Measurements from ENCODE around the gene AP4S1.
"Not testable (repeated sequence)": the region's sequence is repeated elsewhere in the genome, so short reads cannot be mapped to it uniquely, and the experiment has no call there.

The AP4S1 gene

DNA sequence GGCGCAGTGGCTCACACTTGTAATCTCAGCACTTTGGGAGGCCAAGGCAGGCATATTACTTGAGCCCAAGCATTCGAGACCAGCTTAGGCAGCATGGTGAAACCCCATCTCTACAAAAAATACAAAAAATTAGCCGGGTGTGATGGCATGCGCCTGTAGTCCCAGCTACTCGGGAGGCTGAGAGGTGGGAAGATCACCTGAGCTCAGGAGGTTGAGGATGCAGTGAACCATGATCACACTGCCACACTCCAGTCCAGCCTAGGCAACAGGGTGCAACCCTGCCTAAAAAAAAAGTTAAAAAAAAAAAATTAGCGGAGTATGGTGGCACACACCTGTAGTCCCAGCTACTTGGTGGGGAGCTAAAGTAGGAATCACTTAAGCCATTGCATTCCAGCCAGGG is 21.4 kb upstream of the AP4S1 start:
- not testable (repeated sequence) for H3K4me3 ChIP-seq (ENCODE audit: low read depth in 1 of 2, low read length in 2 of 2); H3K27me3 ChIP-seq (ENCODE audit: control insufficient read depth in 1 of 2, insufficient read depth in 2 of 2, low read length in 2 of 2); H3K4me1 ChIP-seq (ENCODE audit: control insufficient read depth in 1 of 2, insufficient read depth in 2 of 2, low read length in 2 of 2); H3K9ac ChIP-seq (ENCODE audit: low read depth in 1 of 2, low read length in 2 of 2); H3K36me3 ChIP-seq (ENCODE audit: control insufficient read depth in 1 of 2, insufficient read depth in 2 of 2, low read length in 2 of 2); H3K27ac ChIP-seq (ENCODE audit: low read depth, low read length); H3K9me3 ChIP-seq (ENCODE audit: control insufficient read depth in 1 of 2, low read length in 2 of 2)

DNA sequence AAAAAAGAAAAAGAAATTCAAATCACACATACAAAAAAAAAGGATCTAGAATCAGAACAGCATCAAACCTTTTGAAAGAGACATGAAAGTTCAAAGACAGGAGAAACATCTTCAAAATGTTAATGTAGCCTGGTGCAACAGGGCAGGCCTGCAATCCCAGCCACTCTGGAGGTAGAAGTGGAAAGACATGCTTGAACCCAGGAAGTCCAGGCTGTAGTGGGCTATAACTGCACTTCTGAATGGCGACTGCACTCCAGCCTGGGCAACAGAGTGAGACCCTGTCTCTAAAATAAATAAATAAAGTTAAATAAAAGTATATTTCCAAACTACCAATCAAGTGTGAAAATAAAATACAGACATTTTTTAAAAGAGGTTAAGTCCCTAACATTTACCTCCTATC is 18.7 kb upstream of the AP4S1 start:
- Histone ChIP-seq H3K27me3 (ENCODE audit: control insufficient read depth in 1 of 2, insufficient read depth in 2 of 2, low read length in 2 of 2) (no peaks in the 10 kb centered on the region), H3K9me3 (ENCODE audit: control insufficient read depth in 1 of 2, low read length in 2 of 2) (no peaks in the 10 kb centered on the region), H3K4me3 (ENCODE audit: low read depth in 1 of 2, low read length in 2 of 2) (no peak overlapping the region), H3K4me1 (ENCODE audit: control insufficient read depth in 1 of 2, insufficient read depth in 2 of 2, low read length in 2 of 2) (no peaks in the 10 kb centered on the region), H3K27ac (ENCODE audit: low read depth, low read length) (no peak overlapping the region), H3K9ac (ENCODE audit: low read depth in 1 of 2, low read length in 2 of 2) (no peak overlapping the region), H3K36me3 (ENCODE audit: control insufficient read depth in 1 of 2, insufficient read depth in 2 of 2, low read length in 2 of 2) (peaks cover 0 to 12% of the 10 kb centered on the region in 2 donors)

DNA sequence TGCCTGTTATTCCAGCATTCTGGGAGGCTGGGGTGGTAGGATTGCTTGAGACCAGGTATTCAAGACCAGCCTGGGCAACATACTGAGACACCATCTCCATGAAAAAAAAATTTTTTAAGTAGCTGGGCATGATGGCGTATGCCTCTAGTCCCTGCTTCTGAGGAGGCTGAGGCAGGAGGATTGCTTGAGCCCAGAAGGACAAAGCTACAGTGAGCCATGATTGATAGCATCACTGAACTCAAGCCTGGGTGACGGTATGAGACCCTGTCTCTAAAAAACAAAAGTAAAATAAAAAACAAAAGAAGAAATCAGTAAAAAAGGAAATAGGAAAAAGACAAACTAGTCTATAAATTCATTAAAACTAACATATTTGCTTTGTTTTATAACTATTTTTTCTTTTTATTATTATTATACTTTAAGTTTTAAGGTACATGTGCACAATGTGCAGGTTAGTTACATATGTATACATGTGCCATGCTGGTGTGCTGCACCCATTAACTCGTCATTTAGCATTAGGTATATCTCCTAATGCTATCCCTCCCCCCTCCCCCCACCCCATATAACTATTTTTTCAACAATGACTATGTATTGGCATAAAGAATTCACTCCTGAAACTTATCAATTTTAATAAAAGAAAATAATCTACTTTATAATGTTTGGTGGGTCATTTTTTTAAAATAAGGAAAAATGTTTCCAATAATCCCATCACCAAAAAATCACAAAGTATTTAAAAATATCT is 15.4 kb upstream of the AP4S1 start:
- Histone ChIP-seq H3K9ac (ENCODE audit: low read depth in 1 of 2, low read length in 2 of 2) (no peak overlapping the region), H3K4me3 (ENCODE audit: low read depth in 1 of 2, low read length in 2 of 2) (no peak overlapping the region), H3K27me3 (ENCODE audit: control insufficient read depth in 1 of 2, insufficient read depth in 2 of 2, low read length in 2 of 2) (no peaks in the 10 kb centered on the region), H3K36me3 (ENCODE audit: control insufficient read depth in 1 of 2, insufficient read depth in 2 of 2, low read length in 2 of 2) (peaks cover 0 to 14% of the 10 kb centered on the region in 2 donors), H3K4me1 (ENCODE audit: control insufficient read depth in 1 of 2, insufficient read depth in 2 of 2, low read length in 2 of 2) (no peaks in the 10 kb centered on the region), H3K27ac (ENCODE audit: low read depth, low read length) (no peak overlapping the region), H3K9me3 (ENCODE audit: control insufficient read depth in 1 of 2, low read length in 2 of 2) (no peaks in the 10 kb centered on the region)

GRCh38 chr14:31010935-31011334 is 14.5 kb upstream of the AP4S1 start:
- Histone ChIP-seq H3K4me1 (ENCODE audit: control insufficient read depth in 1 of 2, insufficient read depth in 2 of 2, low read length in 2 of 2) (no peaks in the 10 kb centered on the region), H3K27me3 (ENCODE audit: control insufficient read depth in 1 of 2, insufficient read depth in 2 of 2, low read length in 2 of 2) (no peaks in the 10 kb centered on the region), H3K9ac (ENCODE audit: low read depth in 1 of 2, low read length in 2 of 2) (no peak overlapping the region), H3K27ac (ENCODE audit: low read depth, low read length) (no peak overlapping the region), H3K9me3 (ENCODE audit: control insufficient read depth in 1 of 2, low read length in 2 of 2) (no peaks in the 10 kb centered on the region), H3K4me3 (ENCODE audit: low read depth in 1 of 2, low read length in 2 of 2) (no peak overlapping the region), H3K36me3 (ENCODE audit: control insufficient read depth in 1 of 2, insufficient read depth in 2 of 2, low read length in 2 of 2) (peaks cover 0 to 12% of the 10 kb centered on the region in 2 donors)

GRCh38 chr14:31013841-31014240 is 11.6 kb upstream of the AP4S1 start:
- Histone ChIP-seq H3K9ac (ENCODE audit: low read depth in 1 of 2, low read length in 2 of 2) (no peak overlapping the region), H3K9me3 (ENCODE audit: control insufficient read depth in 1 of 2, low read length in 2 of 2) (no peaks in the 10 kb centered on the region), H3K27ac (ENCODE audit: low read depth, low read length) (no peak overlapping the region), H3K4me3 (ENCODE audit: low read depth in 1 of 2, low read length in 2 of 2) (no peak overlapping the region), H3K27me3 (ENCODE audit: control insufficient read depth in 1 of 2, insufficient read depth in 2 of 2, low read length in 2 of 2) (no peaks in the 10 kb centered on the region), H3K36me3 (ENCODE audit: control insufficient read depth in 1 of 2, insufficient read depth in 2 of 2, low read length in 2 of 2) (peaks cover 0 to 14% of the 10 kb centered on the region in 2 donors), H3K4me1 (ENCODE audit: control insufficient read depth in 1 of 2, insufficient read depth in 2 of 2, low read length in 2 of 2) (no peaks in the 10 kb centered on the region)

- Histone ChIP-seq H3K36me3 (ENCODE audit: control insufficient read depth in 1 of 2, insufficient read depth in 2 of 2, low read length in 2 of 2) (peaks cover 0 to 13% of the 10 kb centered on the region in 2 donors), H3K4me1 (ENCODE audit: control insufficient read depth in 1 of 2, insufficient read depth in 2 of 2, low read length in 2 of 2) (no peaks in the 10 kb centered on the region), H3K9me3 (ENCODE audit: control insufficient read depth in 1 of 2, low read length in 2 of 2) (no peaks in the 10 kb centered on the region)
Measured at GRCh38 chr14:31018057-31018645, 7.3 kb upstream of the AP4S1 start.

GRCh38 chr14:31020834-31021575 is 4.4 kb upstream of the AP4S1 start:
- Histone ChIP-seq H3K9me3 (ENCODE audit: control insufficient read depth in 1 of 2, low read length in 2 of 2) (no peaks in the 10 kb centered on the region), H3K4me3 (ENCODE audit: low read depth in 1 of 2, low read length in 2 of 2) (no peak overlapping the region), H3K27ac (ENCODE audit: low read depth, low read length) (no peak overlapping the region), H3K36me3 (ENCODE audit: control insufficient read depth in 1 of 2, insufficient read depth in 2 of 2, low read length in 2 of 2) (peaks cover 0 to 13% of the 10 kb centered on the region in 2 donors), H3K9ac (ENCODE audit: low read depth in 1 of 2, low read length in 2 of 2) (no peak overlapping the region), H3K4me1 (ENCODE audit: control insufficient read depth in 1 of 2, insufficient read depth in 2 of 2, low read length in 2 of 2) (peaks cover 10 to 17% of the 10 kb centered on the region in 2 donors), H3K27me3 (ENCODE audit: control insufficient read depth in 1 of 2, insufficient read depth in 2 of 2, low read length in 2 of 2) (no peaks in the 10 kb centered on the region)

More at GRCh38 chr14:31018057-31018645, 7.3 kb upstream of the AP4S1 start:
- Histone ChIP-seq H3K27ac (ENCODE audit: low read depth, low read length) (no peak overlapping the region), H3K27me3 (ENCODE audit: control insufficient read depth in 1 of 2, insufficient read depth in 2 of 2, low read length in 2 of 2) (no peaks in the 10 kb centered on the region), H3K4me3 (ENCODE audit: low read depth in 1 of 2, low read length in 2 of 2) (no peak overlapping the region), H3K9ac (ENCODE audit: low read depth in 1 of 2, low read length in 2 of 2) (no peak overlapping the region)

- Histone ChIP-seq H3K27me3 (ENCODE audit: control insufficient read depth in 1 of 2, insufficient read depth in 2 of 2, low read length in 2 of 2) (no peaks in the 10 kb centered on the region), H3K9me3 (ENCODE audit: control insufficient read depth in 1 of 2, low read length in 2 of 2) (no peaks in the 10 kb centered on the region), H3K27ac (ENCODE audit: low read depth, low read length) (no peak overlapping the region), H3K9ac (ENCODE audit: low read depth in 1 of 2, low read length in 2 of 2) (no peak overlapping the region), H3K36me3 (ENCODE audit: control insufficient read depth in 1 of 2, insufficient read depth in 2 of 2, low read length in 2 of 2) (peaks cover 0 to 13% of the 10 kb centered on the region in 2 donors), H3K4me1 (ENCODE audit: control insufficient read depth in 1 of 2, insufficient read depth in 2 of 2, low read length in 2 of 2) (peaks cover 10 to 17% of the 10 kb centered on the region in 2 donors), H3K4me3 (ENCODE audit: low read depth in 1 of 2, low read length in 2 of 2) (no peak overlapping the region)
Measured at GRCh38 chr14:31021576-31021949, 3.9 kb upstream of the AP4S1 start.

DNA sequence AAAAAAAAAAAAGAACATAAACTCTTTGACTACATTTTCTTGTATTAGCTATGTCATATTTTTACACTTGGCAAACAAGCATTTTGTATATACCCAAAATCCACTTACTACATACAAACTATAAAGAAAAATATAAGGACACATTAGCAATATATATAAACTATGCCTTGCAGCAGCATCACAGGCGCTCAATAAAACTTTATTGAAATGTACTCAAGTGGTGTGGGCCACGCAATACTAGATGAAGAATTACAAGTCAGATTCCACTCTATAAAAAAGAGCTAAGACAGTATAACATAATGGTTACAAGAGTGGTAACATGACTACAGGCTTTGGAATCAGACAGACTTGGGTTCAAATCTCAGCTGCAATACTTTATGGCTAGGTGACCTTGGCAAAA is 3.1 kb upstream of the AP4S1 start:
- no peaks in the 10 kb centered on the region for H3K27me3 ChIP-seq (ENCODE audit: control insufficient read depth in 1 of 2, insufficient read depth in 2 of 2, low read length in 2 of 2)
- H3K27ac ChIP-seq (ENCODE audit: low read depth, low read length) = no peak overlapping the region
- peaks cover 10 to 17% of the 10 kb centered on the region in 2 donors for H3K4me1 ChIP-seq (ENCODE audit: control insufficient read depth in 1 of 2, insufficient read depth in 2 of 2, low read length in 2 of 2)
- H3K4me3 ChIP-seq (ENCODE audit: low read depth in 1 of 2, low read length in 2 of 2) = no peak overlapping the region
- H3K9me3 ChIP-seq (ENCODE audit: control insufficient read depth in 1 of 2, low read length in 2 of 2) = no peaks in the 10 kb centered on the region
- no peak overlapping the region for H3K9ac ChIP-seq (ENCODE audit: low read depth in 1 of 2, low read length in 2 of 2)
- peaks cover 0 to 13% of the 10 kb centered on the region in 2 donors for H3K36me3 ChIP-seq (ENCODE audit: control insufficient read depth in 1 of 2, insufficient read depth in 2 of 2, low read length in 2 of 2)

- peak overlapping the region; percentile 25 to 97 for H3K9ac ChIP-seq (ENCODE audit: low read depth in 1 of 2, low read length in 2 of 2)
- peaks cover 10 to 17% of the 10 kb centered on the region in 2 donors for H3K4me1 ChIP-seq (ENCODE audit: control insufficient read depth in 1 of 2, insufficient read depth in 2 of 2, low read length in 2 of 2)
- H3K27ac ChIP-seq (ENCODE audit: low read depth, low read length) = no peak overlapping the region
- no peaks in the 10 kb centered on the region for H3K9me3 ChIP-seq (ENCODE audit: control insufficient read depth in 1 of 2, low read length in 2 of 2)
- H3K4me3 ChIP-seq (ENCODE audit: low read depth in 1 of 2, low read length in 2 of 2) = peak overlapping the region; percentile 46 to 96
- no peaks in the 10 kb centered on the region for H3K27me3 ChIP-seq (ENCODE audit: control insufficient read depth in 1 of 2, insufficient read depth in 2 of 2, low read length in 2 of 2)
- H3K36me3 ChIP-seq (ENCODE audit: control insufficient read depth in 1 of 2, insufficient read depth in 2 of 2, low read length in 2 of 2) = peaks cover 0 to 7% of the 10 kb centered on the region in 2 donors
Measured at GRCh38 chr14:31024010-31024480, 1.4 kb upstream of the AP4S1 start.

Data from duodenal mucosa (tissue), 2 donors.